IMR-90 (cell line): ENCODE data around the gene HLA-DQA1.

Experiments
- BHLHE40 ChIP-seq: fragments of 150-350 bp; IDR thresholded peaks from 2 replicates; pipeline ENCODE4 v1.6.1; 2016; ENCODE audit warnings: mild to moderate bottlenecking, low read depth, low read length
- CEBPB ChIP-seq: IDR thresholded peaks from 2 replicates; pipeline ENCODE4 v1.6.1; 2012; ENCODE audit warnings: low read depth, low read length, improper control_type of control experiment
- CHD1 ChIP-seq: IDR thresholded peaks from 2 replicates; pipeline ENCODE4 v1.6.1; 2012; ENCODE audit warnings: low read depth, low read length, improper control_type of control experiment
- MXI1 ChIP-seq: IDR thresholded peaks from 2 replicates; pipeline ENCODE4 v1.6.1; 2012; ENCODE audit warnings: low read depth, mild to moderate bottlenecking, low read length, moderate library complexity, borderline replicate concordance
- POLR2A ChIP-seq: IDR thresholded peaks from 2 replicates; pipeline ENCODE4 v1.6.1; 2012; ENCODE audit warnings: mild to moderate bottlenecking, low read depth, low read length
- RAD21 ChIP-seq: IDR thresholded peaks from 2 replicates; pipeline ENCODE4 v1.6.1; 2012; ENCODE audit warnings: low read length, improper control_type of control experiment
- RCOR1 ChIP-seq: IDR thresholded peaks from 2 replicates; pipeline ENCODE4 v1.6.1; 2012; ENCODE audit warnings: mild to moderate bottlenecking, low read length, improper control_type of control experiment; ENCODE audit not compliant: insufficient replicate concordance
- RFX5 ChIP-seq: IDR thresholded peaks from 2 replicates; pipeline ENCODE4 v1.8.0; 2012; ENCODE audit warnings: low read depth, mild to moderate bottlenecking, low read length, moderate library complexity
- TF ChIP-seq, protein P1 (sequence below): conservative IDR thresholded peaks from 2 replicates; pipeline ENCODE4 v1.5.1; 2012; ENCODE audit warnings: mild to moderate bottlenecking, low read depth, low read length, improper control_type of control experiment
- TF ChIP-seq, protein P2 (sequence below): fragments of 150-350 bp; IDR thresholded peaks from 2 replicates; pipeline ENCODE4 v1.6.1; 2016; ENCODE audit warnings: low read depth, mild to moderate bottlenecking, low read length, moderate library complexity, borderline replicate concordance

DNA sequence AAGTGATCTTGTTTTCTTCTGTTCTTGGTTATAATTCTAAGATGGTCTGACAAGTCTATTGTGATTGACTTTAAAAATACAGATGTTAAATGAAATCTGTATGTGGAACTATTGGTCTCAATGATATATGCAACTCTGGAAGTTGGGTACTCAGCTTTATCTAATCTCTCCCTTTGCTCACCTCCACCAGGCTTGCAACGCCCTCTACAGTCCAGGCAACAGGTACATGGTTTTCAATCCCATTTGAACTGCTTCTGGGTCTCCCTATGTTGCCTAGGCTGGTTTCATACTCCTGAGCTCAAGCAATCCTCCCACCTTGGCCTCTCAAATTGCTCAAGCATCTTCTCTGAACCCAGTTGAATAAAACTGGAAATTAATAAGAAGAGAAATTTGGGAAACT lies 54.8 kb downstream of the HLA-DQA1 start:
- TF ChIP-seq, protein P1, sequence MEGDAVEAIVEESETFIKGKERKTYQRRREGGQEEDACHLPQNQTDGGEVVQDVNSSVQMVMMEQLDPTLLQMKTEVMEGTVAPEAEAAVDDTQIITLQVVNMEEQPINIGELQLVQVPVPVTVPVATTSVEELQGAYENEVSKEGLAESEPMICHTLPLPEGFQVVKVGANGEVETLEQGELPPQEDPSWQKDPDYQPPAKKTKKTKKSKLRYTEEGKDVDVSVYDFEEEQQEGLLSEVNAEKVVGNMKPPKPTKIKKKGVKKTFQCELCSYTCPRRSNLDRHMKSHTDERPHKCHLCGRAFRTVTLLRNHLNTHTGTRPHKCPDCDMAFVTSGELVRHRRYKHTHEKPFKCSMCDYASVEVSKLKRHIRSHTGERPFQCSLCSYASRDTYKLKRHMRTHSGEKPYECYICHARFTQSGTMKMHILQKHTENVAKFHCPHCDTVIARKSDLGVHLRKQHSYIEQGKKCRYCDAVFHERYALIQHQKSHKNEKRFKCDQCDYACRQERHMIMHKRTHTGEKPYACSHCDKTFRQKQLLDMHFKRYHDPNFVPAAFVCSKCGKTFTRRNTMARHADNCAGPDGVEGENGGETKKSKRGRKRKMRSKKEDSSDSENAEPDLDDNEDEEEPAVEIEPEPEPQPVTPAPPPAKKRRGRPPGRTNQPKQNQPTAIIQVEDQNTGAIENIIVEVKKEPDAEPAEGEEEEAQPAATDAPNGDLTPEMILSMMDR = no peak
- TF ChIP-seq CEBPB = no peak
- TF ChIP-seq RAD21 = no peak
- no peak for TF ChIP-seq BHLHE40
- TF ChIP-seq, protein P2, sequence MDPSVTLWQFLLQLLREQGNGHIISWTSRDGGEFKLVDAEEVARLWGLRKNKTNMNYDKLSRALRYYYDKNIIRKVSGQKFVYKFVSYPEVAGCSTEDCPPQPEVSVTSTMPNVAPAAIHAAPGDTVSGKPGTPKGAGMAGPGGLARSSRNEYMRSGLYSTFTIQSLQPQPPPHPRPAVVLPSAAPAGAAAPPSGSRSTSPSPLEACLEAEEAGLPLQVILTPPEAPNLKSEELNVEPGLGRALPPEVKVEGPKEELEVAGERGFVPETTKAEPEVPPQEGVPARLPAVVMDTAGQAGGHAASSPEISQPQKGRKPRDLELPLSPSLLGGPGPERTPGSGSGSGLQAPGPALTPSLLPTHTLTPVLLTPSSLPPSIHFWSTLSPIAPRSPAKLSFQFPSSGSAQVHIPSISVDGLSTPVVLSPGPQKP = no peak
- TF ChIP-seq POLR2A = no peak
- no peak for TF ChIP-seq RCOR1
- TF ChIP-seq MXI1 = no peak
- TF ChIP-seq RFX5 = no peak
- TF ChIP-seq CHD1 = no peak
